ENCODE measurements around the gene TPSG1. TPM values are rescaled to one million over a fixed set of nuclear protein-coding genes. Genes with fewer than 3 reads are reported as not detected.

Gene TPSG1
- total and polyA plus RNA-seq, 2 donors: 0.71 TPM; not detected in 1

GRCh38 chr16:1172651-1173050 lies 52.4 kb downstream of the TPSG1 start:
- Histone ChIP-seq H3K4me3 (ENCODE audit: low read depth, low read length) (no peak overlapping the region), H3K36me3 (ENCODE audit: insufficient read depth) (no peaks in the 10 kb centered on the region), H3K27ac (ENCODE audit: low read depth) (no peak overlapping the region), H3K4me1 (ENCODE audit: insufficient read depth) (no peaks in the 10 kb centered on the region)
- 84% methylated on average over 13 of the region's 13 CpGs for WGBS
- no peak for DNase-seq (ENCODE audit: extremely low spot score)

- H3K4me1 ChIP-seq (ENCODE audit: insufficient read depth): no peaks in the 10 kb centered on the region
Observed at GRCh38 chr16:1171854-1172428, 53.1 kb downstream of the TPSG1 start.

More at GRCh38 chr16:1171854-1172428, 53.1 kb downstream of the TPSG1 start:
- no peak overlapping the region for H3K27ac ChIP-seq (ENCODE audit: low read depth)
- 80% methylated on average over 36 of the region's 36 CpGs for WGBS
- no peak for DNase-seq (ENCODE audit: extremely low spot score)
- no peaks in the 10 kb centered on the region for H3K36me3 ChIP-seq (ENCODE audit: insufficient read depth)
- H3K4me3 ChIP-seq (ENCODE audit: low read depth, low read length): no peak overlapping the region

Other genes with a start within 250 kb of the TPSG1 start
- gene SOX8, start 243.5 kb downstream of the TPSG1 start, total RNA-seq: 12.4 TPM
- gene SOX8, start 243.5 kb downstream of the TPSG1 start, polyA plus RNA-seq: 2.7 TPM
- 0.32 TPM for gene SSTR5, start 152.5 kb downstream of the TPSG1 start, total RNA-seq
- 0.20 TPM for gene SSTR5, start 152.5 kb downstream of the TPSG1 start, polyA plus RNA-seq
- gene C1QTNF8, start 129.0 kb downstream of the TPSG1 start, total RNA-seq: not detected
- gene C1QTNF8, start 129.0 kb downstream of the TPSG1 start, polyA plus RNA-seq: not detected
- gene CACNA1H, start 72.2 kb downstream of the TPSG1 start, total RNA-seq: 10.6 TPM
- 151 TPM for gene CACNA1H, start 72.2 kb downstream of the TPSG1 start, polyA plus RNA-seq
- gene TPSB2, start 4.9 kb upstream of the TPSG1 start, total RNA-seq: 4.4 TPM
- gene TPSB2, start 4.9 kb upstream of the TPSG1 start, polyA plus RNA-seq: 80.3 TPM
- 10.8 TPM for gene TPSAB1, start 15.4 kb upstream of the TPSG1 start, total RNA-seq
- 72.9 TPM for gene TPSAB1, start 15.4 kb upstream of the TPSG1 start, polyA plus RNA-seq
- gene TPSD1, start 30.8 kb upstream of the TPSG1 start, total RNA-seq: 1.1 TPM
- 2.1 TPM for gene TPSD1, start 30.8 kb upstream of the TPSG1 start, polyA plus RNA-seq
- gene UBE2I, start 84.4 kb upstream of the TPSG1 start, total RNA-seq: 41.9 TPM
- 84.1 TPM for gene UBE2I, start 84.4 kb upstream of the TPSG1 start, polyA plus RNA-seq
- gene BAIAP3, start 108.4 kb upstream of the TPSG1 start, total RNA-seq: 0.63 TPM
- 2.7 TPM for gene BAIAP3, start 108.4 kb upstream of the TPSG1 start, polyA plus RNA-seq
- 22.3 TPM for gene TSR3, start 126.6 kb upstream of the TPSG1 start, total RNA-seq
- gene TSR3, start 126.6 kb upstream of the TPSG1 start, polyA plus RNA-seq: 62.1 TPM
- 28.0 TPM for gene GNPTG, start 126.7 kb upstream of the TPSG1 start, total RNA-seq
- 70.4 TPM for gene GNPTG, start 126.7 kb upstream of the TPSG1 start, polyA plus RNA-seq
- 11.2 TPM for gene UNKL, start 189.4 kb upstream of the TPSG1 start, total RNA-seq
- gene UNKL, start 189.4 kb upstream of the TPSG1 start, polyA plus RNA-seq: 18.7 TPM
- gene UQCC4, start 195.5 kb upstream of the TPSG1 start, total RNA-seq: 8.5 TPM
- 26.4 TPM for gene UQCC4, start 195.5 kb upstream of the TPSG1 start, polyA plus RNA-seq
- not detected for gene PERCC1, start 205.8 kb upstream of the TPSG1 start, total RNA-seq
- not detected for gene PERCC1, start 205.8 kb upstream of the TPSG1 start, polyA plus RNA-seq
- gene CCDC154, start 219.3 kb upstream of the TPSG1 start, total RNA-seq: 0.37 TPM
- 0.86 TPM for gene CCDC154, start 219.3 kb upstream of the TPSG1 start, polyA plus RNA-seq
- 19.6 TPM for gene CLCN7, start 249.8 kb upstream of the TPSG1 start, total RNA-seq
- 64.0 TPM for gene CLCN7, start 249.8 kb upstream of the TPSG1 start, polyA plus RNA-seq